Lung (tissue), 12 donors: Measurements from ENCODE around the gene RIMS4. TPM values are rescaled to one million over a fixed set of nuclear protein-coding genes. Genes with fewer than 3 reads are reported as not detected.

Experiments
- ATAC-seq: fragments of 200-7000 bp; cut with Tn5 transposase; one replicate; pipeline ENCODE4 v1.9.1; 2020; ENCODE audit warnings: moderate number of reproducible peaks; ENCODE audit not compliant: insufficient read depth, low FRiP score
- DNase-seq, 3 donors: peaks; one replicate each; pipeline ENCODE4 v3.0.0-alpha.2; 2013 to 2017
- H3K27ac ChIP-seq, 2 donors: one replicate each; pipeline ENCODE4 v1.5.1; 2013; ENCODE audit warnings: mild to moderate bottlenecking in 2 of 2, moderate library complexity in 2 of 2, control low read depth in 1 of 2, inconsistent platforms in 1 of 2, low read depth in 1 of 2, low read length in 1 of 2
- H3K27me3 ChIP-seq, 3 donors: one replicate each; pipeline ENCODE4 v1.5.1; 2013; ENCODE audit warnings: low read length in 2 of 3; ENCODE audit not compliant: control insufficient read depth in 3 of 3, insufficient read depth in 3 of 3
- H3K36me3 ChIP-seq, 4 donors: one replicate each; pipeline ENCODE4 v1.5.1; 2013; ENCODE audit warnings: low read length in 4 of 4, mild to moderate bottlenecking in 1 of 4, moderate library complexity in 1 of 4; ENCODE audit not compliant: control insufficient read depth in 4 of 4, insufficient read depth in 4 of 4
- H3K4me1 ChIP-seq, 5 donors: one replicate each; pipeline ENCODE4 v1.5.1; 2013; ENCODE audit warnings: low read length in 5 of 5, mild to moderate bottlenecking in 2 of 5, moderate library complexity in 1 of 5; ENCODE audit not compliant: control insufficient read depth in 5 of 5, insufficient read depth in 5 of 5
- H3K4me3 ChIP-seq: one replicate; pipeline ENCODE4 v1.5.1; 2013; ENCODE audit warnings: mild to moderate bottlenecking, control low read depth, moderate library complexity
- H3K9ac ChIP-seq, 2 donors: one replicate each; pipeline ENCODE4 v1.5.1; 2013; ENCODE audit warnings: low read length in 2 of 2, control low read depth in 1 of 2; ENCODE audit not compliant: insufficient read depth in 1 of 2
- H3K9me3 ChIP-seq, 4 donors: one replicate each; pipeline ENCODE4 v1.5.1; 2013; ENCODE audit warnings: low read length in 3 of 4, mild to moderate bottlenecking in 1 of 4, moderate library complexity in 1 of 4; ENCODE audit not compliant: control insufficient read depth in 4 of 4, insufficient read depth in 3 of 4
- CTCF ChIP-seq: IDR thresholded peaks from 2 replicates; pipeline ENCODE4 v1.5.1; 2012; ENCODE audit warnings: mild to moderate bottlenecking; ENCODE audit errors: control extremely low read depth, extremely low read depth
- WGBS, 2 donors: extraction: QIAGEN DNeasy Blood & Tissue Kit; methylation state at CpG; one replicate each; pipeline ENCODE4 v1.1.7; 2013; 5-methylcytosine and 5-hydroxymethylcytosine counted together
- polyA plus RNA-seq, 2 donors: library from polyadenylated mRNA; stranded (reverse); fragments of 200-250 nt; gene quantifications; one replicate each; pipeline ENCODE4 v1.2.1, GENCODE V29; 2013
- total RNA-seq, 2 donors: library from RNA; depleted of rRNA in 1 of 2; stranded (reverse); fragments of >200 nt in 1 of 2; gene quantifications; one replicate each; pipeline ENCODE4 v1.2.1, GENCODE V29; 2014 to 2021
- donor health status: control.
- donor health status: control.
- donor health status: Bipolar disorder and iron deficiency.
- donor health status: healthy.
- donor health status: DM: yes; HTN: yes; CAD: no.

Gene RIMS4
- total and polyA plus RNA-seq, 4 donors = 0.43 to 5.6 (median 1.6) TPM

- no peak overlapping the region for H3K27ac ChIP-seq
- ATAC-seq (no peak), DNase-seq (no peak)
- H3K9me3 ChIP-seq = no peaks in the 10 kb centered on the region
- H3K36me3 ChIP-seq = no peaks in the 10 kb centered on the region
- TF ChIP-seq CTCF = no peak
- no peaks in the 10 kb centered on the region for H3K27me3 ChIP-seq
- no peaks in the 10 kb centered on the region for H3K4me1 ChIP-seq
- H3K4me3 ChIP-seq = no peak overlapping the region
- H3K9ac ChIP-seq = no peak overlapping the region
These were observed 14.0 kb downstream of the RIMS4 start for GRCh38 chr20:44796311-44796710.

GRCh38 chr20:44795836-44796235, 14.5 kb downstream of the RIMS4 start:
- 58% methylated on average over 4 of the region's 4 CpGs for WGBS, 2 donors
- no peak for TF ChIP-seq CTCF
- no peak overlapping the region for H3K27ac ChIP-seq
- DNase-seq (no peak), ATAC-seq (no peak)
- H3K9ac ChIP-seq = no peak overlapping the region
- H3K27me3 ChIP-seq = peaks cover 0 to 3% (median 0%) of the 10 kb centered on the region in 3 donors
- H3K4me3 ChIP-seq = no peak overlapping the region
- H3K36me3 ChIP-seq = no peaks in the 10 kb centered on the region
- H3K4me1 ChIP-seq = no peaks in the 10 kb centered on the region
- H3K9me3 ChIP-seq = no peaks in the 10 kb centered on the region

GRCh38 chr20:44792796-44793195, 17.6 kb downstream of the RIMS4 start:
- Histone ChIP-seq H3K27ac (no peak overlapping the region), H3K4me1 (no peaks in the 10 kb centered on the region), H3K9ac (no peak overlapping the region), H3K36me3 (no peaks in the 10 kb centered on the region), H3K9me3 (no peaks in the 10 kb centered on the region), H3K27me3 (peaks cover 0 to 4% (median 0%) of the 10 kb centered on the region in 3 donors), H3K4me3 (no peak overlapping the region)
- 56 to 72% methylated on average over 7 of the region's 7 CpGs for WGBS, 2 donors
- no peak for TF ChIP-seq CTCF
- DNase-seq (no peak), ATAC-seq (no peak)

- H3K36me3 ChIP-seq = no peaks in the 10 kb centered on the region
- ATAC-seq = no peak
- 84 to 85% methylated on average over 11 of the region's 11 CpGs for whole genome bisulfite sequencing, 2 donors
- TF ChIP-seq CTCF = no peak
- no peaks in the 10 kb centered on the region for H3K4me1 ChIP-seq
- no peaks in the 10 kb centered on the region for H3K9me3 ChIP-seq
- no peak for DNase-seq
- no peak overlapping the region for H3K9ac ChIP-seq
- peaks cover 0 to 4% (median 0%) of the 10 kb centered on the region in 3 donors for H3K27me3 ChIP-seq
- H3K4me3 ChIP-seq = no peak overlapping the region
- H3K27ac ChIP-seq = no peak overlapping the region
These were observed 19.5 kb downstream of the RIMS4 start for GRCh38 chr20:44790638-44791393.
